WTC11 (cell line): ENCODE measurements around the gene ERVK3-1. TPM values are rescaled to one million over a fixed set of nuclear protein-coding genes. Genes with fewer than 3 reads are reported as not detected.

ENCODE experiments used
- ATAC-seq: fragments of 200-7000 bp; cut with Tn5 transposase; 2 replicates; pipeline ENCODE4 v1.10.0; 2021; ENCODE audit warnings: mild to moderate bottlenecking, moderate library complexity
- CTCF ChIA-PET: fragments of 300-600 bp; sonication (Branson Sonifier 250); formaldehyde crosslinking; loops from one replicate; lab custom pipeline; 2021; ENCODE audit warnings: antibody characterized with exemption; lab: Charles Lee
- POLR2A ChIA-PET: fragments of 350-600 bp; sonication (Branson Sonifier 250); formaldehyde crosslinking; loops from one replicate; lab custom pipeline; 2021; ENCODE audit warnings: antibody characterized with exemption; lab: Charles Lee
- DNase-seq: peaks from one replicate; pipeline ENCODE4 v3.0.0; 2021; ENCODE audit warnings: low spot score
- H3K27ac Mint-ChIP-seq: 2 replicates; pipeline ENCODE4 v1.8.0; 2021; ENCODE audit warnings: mixed read lengths
- H3K27me3 Mint-ChIP-seq: 2 replicates; pipeline ENCODE4 v1.8.0; 2021; ENCODE audit warnings: low read depth, mild to moderate bottlenecking, moderate library complexity, mixed read lengths
- H3K36me3 Mint-ChIP-seq: 2 replicates; pipeline ENCODE4 v1.8.0; 2021; ENCODE audit warnings: mixed read lengths
- H3K4me1 Mint-ChIP-seq: 2 replicates; pipeline ENCODE4 v1.8.0; 2022; ENCODE audit warnings: mixed read lengths
- H3K4me3 Mint-ChIP-seq: 2 replicates; pipeline ENCODE4 v1.8.0; 2021; ENCODE audit warnings: mild to moderate bottlenecking, moderate library complexity, mixed read lengths
- H3K9me3 Mint-ChIP-seq: 2 replicates; pipeline ENCODE4 v1.8.0; 2021; ENCODE audit warnings: mixed read lengths
- ATF1 ChIP-seq: sonication (generic); formaldehyde crosslinking; IDR thresholded peaks from 2 replicates; pipeline ENCODE4 v1.8.1; 2023; ENCODE audit warnings: mild to moderate bottlenecking, moderate library complexity, missing genetic modification reagents
- CBFB ChIP-seq: sonication (generic); formaldehyde crosslinking; IDR thresholded peaks from 2 replicates; pipeline ENCODE4 v1.8.1; 2022; ENCODE audit warnings: mild to moderate bottlenecking, low read depth, missing genetic modification reagents
- FOXJ3 ChIP-seq: sonication (generic); formaldehyde crosslinking; IDR thresholded peaks from 2 replicates; pipeline ENCODE4 v1.9.0; 2021; ENCODE audit warnings: missing genetic modification reagents, mild to moderate bottlenecking, borderline replicate concordance
- IRF2 ChIP-seq: sonication (generic); formaldehyde crosslinking; IDR thresholded peaks from 2 replicates; pipeline ENCODE4 v1.8.0; 2022; ENCODE audit warnings: low read depth, missing genetic modification reagents, borderline replicate concordance
- MAX ChIP-seq: sonication (generic); formaldehyde crosslinking; IDR thresholded peaks from 2 replicates; pipeline ENCODE4 v1.8.0; 2022; ENCODE audit warnings: mild to moderate bottlenecking, missing genetic modification reagents
- MLX ChIP-seq: sonication (generic); formaldehyde crosslinking; IDR thresholded peaks from 2 replicates; pipeline ENCODE4 v1.8.1; 2023; ENCODE audit warnings: mild to moderate bottlenecking, missing genetic modification reagents, moderate library complexity
- OVOL2 ChIP-seq: fragments of 250-450 bp; sonication (Bioruptor Pico); IDR thresholded peaks from 2 replicates; pipeline ENCODE4 v1.9.0; 2021; ENCODE audit warnings: mild to moderate bottlenecking, borderline replicate concordance
- PRRX2 ChIP-seq: fragments of 250-450 bp; sonication (Bioruptor Pico); IDR thresholded peaks from 2 replicates; pipeline ENCODE4 v1.8.0; 2021; ENCODE audit warnings: mild to moderate bottlenecking
- RELA ChIP-seq: sonication (generic); formaldehyde crosslinking; IDR thresholded peaks from 2 replicates; pipeline ENCODE4 v1.8.1; 2022; ENCODE audit warnings: missing genetic modification reagents, mild to moderate bottlenecking, borderline replicate concordance
- SMAD3 ChIP-seq: sonication (generic); formaldehyde crosslinking; IDR thresholded peaks from 2 replicates; pipeline ENCODE4 v1.8.0; 2022; ENCODE audit warnings: missing genetic modification reagents, mild to moderate bottlenecking, borderline replicate concordance
- TEAD1 ChIP-seq: sonication (generic); formaldehyde crosslinking; IDR thresholded peaks from 2 replicates; pipeline ENCODE4 v1.8.0; 2022; ENCODE audit warnings: mild to moderate bottlenecking, missing genetic modification reagents
- TEAD4 ChIP-seq: sonication (generic); formaldehyde crosslinking; IDR thresholded peaks from 2 replicates; pipeline ENCODE4 v1.8.0; 2022; ENCODE audit warnings: mild to moderate bottlenecking, missing genetic modification reagents
- ZBTB21 ChIP-seq: sonication (generic); formaldehyde crosslinking; IDR thresholded peaks from 2 replicates; pipeline ENCODE4 v1.8.1; 2023; ENCODE audit warnings: mild to moderate bottlenecking, missing genetic modification reagents, borderline replicate concordance
- total RNA-seq: library from RNA; stranded (reverse); gene quantifications from 3 replicates; pipeline ENCODE4 v1.2.3, GENCODE V29; 2021
- TF ChIP-seq, protein P1 (sequence below): sonication (generic); formaldehyde crosslinking; IDR thresholded peaks from 2 replicates; pipeline ENCODE4 v1.8.1; 2023; ENCODE audit warnings: mild to moderate bottlenecking, missing genetic modification reagents, borderline replicate concordance
- TF ChIP-seq, protein P2 (sequence below): sonication (generic); formaldehyde crosslinking; IDR thresholded peaks from 2 replicates; pipeline ENCODE4 v1.8.1; 2023; ENCODE audit warnings: mild to moderate bottlenecking, missing genetic modification reagents
- TF ChIP-seq, protein P3 (sequence below): fragments of 250-450 bp; sonication (Bioruptor Pico); conservative IDR thresholded peaks from 2 replicates; pipeline ENCODE4 v1.9.0; 2021; ENCODE audit warnings: mild to moderate bottlenecking

ERVK3-1 gene
- total RNA-seq, 1 experiment from 2014 or later, result 26.0 TPM

DNA sequence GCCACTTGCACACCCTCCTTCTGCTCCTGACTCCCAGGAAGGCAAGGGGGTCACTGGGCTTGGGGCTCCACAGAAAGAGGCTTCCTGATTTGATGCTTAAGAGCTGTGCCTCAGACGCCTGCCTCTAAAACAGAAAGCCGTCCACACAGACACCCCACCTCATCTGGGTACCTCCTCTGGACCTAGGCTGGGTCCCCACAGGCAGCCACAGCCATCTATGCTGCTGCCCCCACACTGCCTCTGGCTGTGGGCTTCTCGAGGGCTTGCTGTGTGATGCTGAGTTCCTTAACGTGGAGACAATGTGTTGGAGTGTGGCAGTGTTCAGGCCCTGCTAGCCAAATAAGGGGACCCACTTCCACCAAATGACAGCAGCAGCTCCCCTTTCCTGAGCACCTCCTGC is 13.1 kb downstream of the ERVK3-1 start (continued):
- TF ChIP-seq MLX (CRISPR knock-in tag) (no peak), OVOL2 (CRISPR knock-in tag) (no peak), IRF2 (CRISPR knock-in tag) (no peak), PRRX2 (CRISPR knock-in tag) (no peak), ZBTB21 (CRISPR knock-in tag) (no peak), SMAD3 (CRISPR knock-in tag) (no peak), RELA (CRISPR knock-in tag) (no peak), TEAD4 (CRISPR knock-in tag) (no peak), TEAD1 (CRISPR knock-in tag) (no peak)
- TF ChIP-seq, protein P1, sequence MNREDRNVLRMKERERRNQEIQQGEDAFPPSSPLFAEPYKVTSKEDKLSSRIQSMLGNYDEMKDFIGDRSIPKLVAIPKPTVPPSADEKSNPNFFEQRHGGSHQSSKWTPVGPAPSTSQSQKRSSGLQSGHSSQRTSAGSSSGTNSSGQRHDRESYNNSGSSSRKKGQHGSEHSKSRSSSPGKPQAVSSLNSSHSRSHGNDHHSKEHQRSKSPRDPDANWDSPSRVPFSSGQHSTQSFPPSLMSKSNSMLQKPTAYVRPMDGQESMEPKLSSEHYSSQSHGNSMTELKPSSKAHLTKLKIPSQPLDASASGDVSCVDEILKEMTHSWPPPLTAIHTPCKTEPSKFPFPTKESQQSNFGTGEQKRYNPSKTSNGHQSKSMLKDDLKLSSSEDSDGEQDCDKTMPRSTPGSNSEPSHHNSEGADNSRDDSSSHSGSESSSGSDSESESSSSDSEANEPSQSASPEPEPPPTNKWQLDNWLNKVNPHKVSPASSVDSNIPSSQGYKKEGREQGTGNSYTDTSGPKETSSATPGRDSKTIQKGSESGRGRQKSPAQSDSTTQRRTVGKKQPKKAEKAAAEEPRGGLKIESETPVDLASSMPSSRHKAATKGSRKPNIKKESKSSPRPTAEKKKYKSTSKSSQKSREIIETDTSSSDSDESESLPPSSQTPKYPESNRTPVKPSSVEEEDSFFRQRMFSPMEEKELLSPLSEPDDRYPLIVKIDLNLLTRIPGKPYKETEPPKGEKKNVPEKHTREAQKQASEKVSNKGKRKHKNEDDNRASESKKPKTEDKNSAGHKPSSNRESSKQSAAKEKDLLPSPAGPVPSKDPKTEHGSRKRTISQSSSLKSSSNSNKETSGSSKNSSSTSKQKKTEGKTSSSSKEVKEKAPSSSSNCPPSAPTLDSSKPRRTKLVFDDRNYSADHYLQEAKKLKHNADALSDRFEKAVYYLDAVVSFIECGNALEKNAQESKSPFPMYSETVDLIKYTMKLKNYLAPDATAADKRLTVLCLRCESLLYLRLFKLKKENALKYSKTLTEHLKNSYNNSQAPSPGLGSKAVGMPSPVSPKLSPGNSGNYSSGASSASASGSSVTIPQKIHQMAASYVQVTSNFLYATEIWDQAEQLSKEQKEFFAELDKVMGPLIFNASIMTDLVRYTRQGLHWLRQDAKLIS (CRISPR knock-in tag), result no peak
- TF ChIP-seq, protein P2, sequence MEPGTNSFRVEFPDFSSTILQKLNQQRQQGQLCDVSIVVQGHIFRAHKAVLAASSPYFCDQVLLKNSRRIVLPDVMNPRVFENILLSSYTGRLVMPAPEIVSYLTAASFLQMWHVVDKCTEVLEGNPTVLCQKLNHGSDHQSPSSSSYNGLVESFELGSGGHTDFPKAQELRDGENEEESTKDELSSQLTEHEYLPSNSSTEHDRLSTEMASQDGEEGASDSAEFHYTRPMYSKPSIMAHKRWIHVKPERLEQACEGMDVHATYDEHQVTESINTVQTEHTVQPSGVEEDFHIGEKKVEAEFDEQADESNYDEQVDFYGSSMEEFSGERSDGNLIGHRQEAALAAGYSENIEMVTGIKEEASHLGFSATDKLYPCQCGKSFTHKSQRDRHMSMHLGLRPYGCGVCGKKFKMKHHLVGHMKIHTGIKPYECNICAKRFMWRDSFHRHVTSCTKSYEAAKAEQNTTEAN, result no peak

DNA sequence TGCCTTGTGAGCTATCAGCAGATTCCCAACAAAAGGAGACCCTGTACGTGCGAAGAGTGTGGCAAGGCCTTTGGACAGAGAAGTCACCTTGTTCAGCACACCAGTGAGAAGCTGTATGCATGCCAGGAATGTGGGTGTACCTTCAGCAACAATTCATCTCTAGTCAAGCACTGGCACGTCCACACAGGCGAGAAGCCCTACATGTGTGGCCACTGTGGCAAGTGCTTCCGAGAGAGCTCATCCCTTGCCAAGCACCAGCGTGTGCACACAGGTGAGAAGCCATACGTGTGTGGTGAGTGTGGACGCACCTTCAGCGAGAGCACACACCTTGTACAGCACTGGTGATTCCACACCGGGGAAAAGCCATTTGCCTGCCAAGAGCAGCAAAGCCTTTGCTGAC is 14.1 kb downstream of the ERVK3-1 start:
- ChIA-PET POLR2A (interaction anchor here (1.1 kb wide), 1 partner anchor 44 kb away, joined by 3 read pairs; no protein-coding TSS in a partner anchor), CTCF (interaction anchor here (0.5 to 1.8 kb wide), 4 partner anchors 20 to 262 kb away, joined by 3 to 6 read pairs (median 4); partner anchors contain the start of gene ZNF544)
- no peak overlapping the region for H3K4me3 Mint-ChIP-seq
- no peaks in the 10 kb centered on the region for H3K4me1 Mint-ChIP-seq
- H3K36me3 Mint-ChIP-seq, result peaks cover 12% of the 10 kb centered on the region
- no peak for ATAC-seq
- no peak for DNase-seq
- H3K27me3 Mint-ChIP-seq, result no peaks in the 10 kb centered on the region
- no peaks in the 10 kb centered on the region for H3K9me3 Mint-ChIP-seq
- H3K27ac Mint-ChIP-seq, result no peak overlapping the region
- TF ChIP-seq, protein P3, sequence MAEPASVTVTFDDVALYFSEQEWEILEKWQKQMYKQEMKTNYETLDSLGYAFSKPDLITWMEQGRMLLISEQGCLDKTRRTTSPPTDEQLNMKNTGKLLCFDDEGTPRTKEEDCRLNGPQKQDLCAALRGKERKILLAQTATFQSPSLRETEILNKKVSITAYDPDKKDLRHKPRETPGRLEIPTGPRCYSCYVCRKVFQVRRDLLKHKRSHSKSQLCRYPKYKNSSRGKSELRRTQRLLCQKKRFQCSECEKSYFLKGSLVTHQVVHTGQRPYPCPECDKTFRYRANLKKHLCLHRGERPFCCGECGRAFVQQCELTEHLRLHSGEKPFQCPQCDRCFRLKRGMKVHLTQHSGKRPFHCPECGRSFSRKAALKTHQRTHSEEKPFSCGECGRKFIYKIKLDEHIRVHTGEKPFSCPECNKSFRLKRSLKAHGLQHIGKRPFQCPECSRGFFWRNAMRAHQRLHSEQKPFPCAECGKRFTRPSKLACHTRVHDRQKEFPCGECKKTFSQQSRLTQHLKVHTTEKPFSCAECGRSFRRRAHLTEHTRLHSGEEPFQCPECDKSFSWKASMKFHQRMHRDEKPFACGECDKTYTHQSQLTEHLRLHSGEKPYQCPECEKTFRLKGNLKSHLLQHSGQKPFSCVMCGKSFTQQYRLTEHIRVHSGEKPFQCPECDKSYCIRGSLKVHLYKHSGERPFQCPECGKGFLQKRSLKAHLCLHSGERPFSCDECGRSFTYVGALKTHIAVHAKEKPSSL, result no peak

- CTCF ChIA-PET, result interaction anchor here (2.1 to 2.3 kb wide), 2 partner anchors 13 to 37 kb away, joined by 9 to 12 read pairs; partner anchors contain the start of gene ZNF497
Observed at GRCh38 chr19:58325311-58326022, 20.3 kb downstream of the ERVK3-1 start.

More at GRCh38 chr19:58325311-58326022, 20.3 kb downstream of the ERVK3-1 start:
- TF ChIP-seq FOXJ3 (CRISPR knock-in tag) (no peak), ATF1 (CRISPR knock-in tag) (no peak), CBFB (no peak), MAX (CRISPR knock-in tag) (no peak)
- Mint-ChIP-seq H3K27me3 (no peaks in the 10 kb centered on the region), H3K9me3 (no peaks in the 10 kb centered on the region), H3K36me3 (no peaks in the 10 kb centered on the region), H3K4me3 (no peak overlapping the region), H3K4me1 (peaks cover 4% of the 10 kb centered on the region; the same call in 1 of the 2 replicates), H3K27ac (no peak overlapping the region)
- no peak for DNase-seq
- no peak for ATAC-seq
- POLR2A ChIA-PET, result interaction anchor here (1.5 kb wide), 1 partner anchor 37 kb away, joined by 9 read pairs; the partner anchor contains the start of gene ZNF497
